T-cell (primary cell): ENCODE results near the gene ZNF487. TPM values are rescaled to one million over a fixed set of nuclear protein-coding genes. Genes with fewer than 3 reads are reported as not detected.

Experiments used
- ATAC-seq, 4 experiments: fragments of 200-7000 bp in 3 of 4; fragments of 150-1000 bp in 1 of 4; cut with Tn5 transposase; replicated peaks in 1 of 4; 1 replicate in 3 of 4; 2 replicates in 1 of 4; pipeline ENCODE4 v1.10.0; 2021; ENCODE audit warnings: moderate library complexity in 3 of 4, mild to moderate bottlenecking in 2 of 4, moderate number of reproducible peaks in 1 of 4
- CTCF ChIA-PET, 2 donors: fragments of 300-600 bp; sonication (Branson Sonifier 250); formaldehyde crosslinking; loops; one replicate each; lab custom pipeline; 2022; ENCODE audit warnings: antibody characterized with exemption in 2 of 2; lab: Charles Lee
- POLR2A ChIA-PET, 2 donors: fragments of 300-600 bp; sonication (Branson Sonifier 250); formaldehyde crosslinking; loops; one replicate each; lab custom pipeline; 2022; ENCODE audit warnings: antibody characterized with exemption in 2 of 2; lab: Charles Lee
- DNase-seq, 35 experiments: peaks; one replicate each; pipeline versions ENCODE4 v3.0.0 to v3.0.0-alpha.2; 2013 to 2023
- H3K27ac ChIP-seq: one replicate; pipeline ENCODE4 v1.5.1; 2013; ENCODE audit warnings: low read length
- H3K27me3 ChIP-seq, 2 experiments: replicated peaks in 1 of 2; 1 replicate in 1 of 2; 2 replicates in 1 of 2; pipeline versions ENCODE4 v1.6.1 to v1.7.0; 2013; ENCODE audit warnings: low read length in 1 of 2, mixed read lengths in 1 of 2; ENCODE audit not compliant: control insufficient read depth in 2 of 2, insufficient read depth in 2 of 2; ENCODE audit errors: extremely low read depth in 1 of 2
- H3K36me3 ChIP-seq, 2 donors: 1 replicate in 1 of 2; 2 replicates in 1 of 2; pipeline versions ENCODE4 v1.6.1 to v1.7.0; 2013; ENCODE audit warnings: low read length in 1 of 2; ENCODE audit not compliant: control insufficient read depth in 2 of 2, insufficient read depth in 1 of 2; ENCODE audit errors: extremely low read depth in 1 of 2
- H3K4me1 ChIP-seq, 2 experiments: 1 replicate in 1 of 2; 2 replicates in 1 of 2; pipeline versions ENCODE4 v1.6.1 to v1.7.0; 2013; ENCODE audit warnings: low read length in 2 of 2, mixed read lengths in 1 of 2; ENCODE audit not compliant: insufficient read depth in 2 of 2, control insufficient read depth in 1 of 2; ENCODE audit errors: extremely low read depth in 1 of 2
- H3K4me3 ChIP-seq, 2 donors: 1 replicate in 1 of 2; 2 replicates in 1 of 2; pipeline versions ENCODE4 v1.5.1 to v1.7.0; 2013; ENCODE audit warnings: mild to moderate bottlenecking in 2 of 2, low read length in 1 of 2, moderate library complexity in 1 of 2; ENCODE audit not compliant: control insufficient read depth in 1 of 2; ENCODE audit errors: extremely low read depth in 1 of 2
- H3K9me3 ChIP-seq: 2 replicates; pipeline ENCODE4 v1.7.0; 2013
- H3K27ac Mint-ChIP-seq, 2 donors: one replicate each; pipeline ENCODE4 v1.8.0; 2020 to 2021; ENCODE audit warnings: mild to moderate bottlenecking in 2 of 2, mixed read lengths in 2 of 2
- H3K27me3 Mint-ChIP-seq, 2 donors: one replicate each; pipeline ENCODE4 v1.8.0; 2021 to 2022; ENCODE audit warnings: mixed read lengths in 2 of 2
- H3K36me3 Mint-ChIP-seq: one replicate; pipeline ENCODE4 v1.8.0; 2021; ENCODE audit warnings: mixed read lengths
- H3K4me1 Mint-ChIP-seq, 3 donors: one replicate each; pipeline ENCODE4 v1.8.0; 2020 to 2022; ENCODE audit warnings: mixed read lengths in 3 of 3, mild to moderate bottlenecking in 1 of 3
- H3K4me3 Mint-ChIP-seq, 3 donors: one replicate each; pipeline ENCODE4 v1.8.0; 2020 to 2022; ENCODE audit warnings: mild to moderate bottlenecking in 3 of 3, mixed read lengths in 3 of 3, moderate library complexity in 3 of 3
- H3K9me3 Mint-ChIP-seq, 3 donors: one replicate each; pipeline ENCODE4 v1.8.0; 2020 to 2022; ENCODE audit warnings: mixed read lengths in 3 of 3
- WGBS: methylation state at CpG from one replicate; pipeline ENCODE4 v1.1.5; 2013; ENCODE audit warnings: missing lambda C conversion rate; ENCODE audit not compliant: insufficient coverage; 5-methylcytosine and 5-hydroxymethylcytosine counted together
- total RNA-seq, 35 experiments: library from RNA in 6 of 35; stranded (reverse) in 6 of 35; fragments of 120-200 nt in 1 of 35; gene quantifications; one replicate each; pipeline versions ENCODE4 v1.2.1 to v1.2.4 and lab custom pipeline; 2013 to 2026

The ZNF487 gene
- total RNA-seq, 5 donors from 2014 or later (not counting 1 experiment from before 2014, with no cell fraction given) = 3.2 to 8.5 (median 5.2) TPM

DNA sequence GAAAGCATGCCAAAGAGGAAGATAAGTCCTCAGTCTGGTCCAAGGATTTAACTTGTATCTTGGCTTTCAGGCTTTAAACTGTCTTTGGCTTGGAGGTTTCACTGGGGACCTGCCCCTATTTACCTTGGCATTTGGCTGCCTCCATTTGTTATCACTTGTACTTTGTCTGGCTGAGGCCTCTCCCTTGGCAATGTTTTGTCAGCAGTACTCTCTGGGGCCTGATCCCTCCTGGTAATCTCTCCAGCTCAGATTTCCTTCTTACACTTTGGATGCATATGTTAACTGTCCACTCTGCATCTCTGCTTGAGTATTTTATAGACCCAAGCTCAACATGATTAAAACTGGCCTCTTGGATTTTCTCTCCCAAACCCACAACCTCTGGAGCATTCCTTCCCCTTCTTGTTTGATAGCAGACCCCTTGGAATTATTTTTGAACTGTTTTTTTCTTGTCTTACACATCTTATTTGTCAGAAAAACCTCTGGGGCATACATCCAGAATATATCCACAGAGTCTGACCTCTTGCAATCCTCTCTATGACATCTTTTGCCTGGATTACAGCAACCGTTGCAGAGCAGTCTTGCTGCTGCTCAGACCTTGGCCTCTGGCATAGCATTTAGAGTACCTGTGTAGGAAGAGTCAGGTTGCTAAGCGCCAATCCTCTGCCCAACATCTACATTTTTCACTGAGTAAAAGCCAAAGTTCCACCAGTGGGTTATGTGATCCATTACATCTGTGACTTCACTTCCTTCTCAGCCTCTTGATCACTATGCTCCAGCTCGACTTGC is 35.2 kb downstream of the ZNF487 start:
- no peaks in the 10 kb centered on the region for H3K4me1 ChIP-seq
- ChIA-PET CTCF (interaction anchor here in 1 of 2 donors (0.6 kb wide), 1 partner anchor 18 kb away, joined by 5 read pairs; no protein-coding TSS in a partner anchor), POLR2A (no interaction called here)
- no peak for ATAC-seq
- peaks cover 0 to 4% (median 0%) of the 10 kb centered on the region in 3 donors for H3K9me3 Mint-ChIP-seq
- no peaks in the 10 kb centered on the region for H3K4me1 Mint-ChIP-seq
- H3K36me3 Mint-ChIP-seq = peaks cover 8% of the 10 kb centered on the region
- no peak overlapping the region for H3K27ac ChIP-seq
- no peaks in the 10 kb centered on the region for H3K9me3 ChIP-seq
- no peaks in the 10 kb centered on the region for H3K36me3 ChIP-seq
- no peaks in the 10 kb centered on the region for H3K27me3 Mint-ChIP-seq
- WGBS = 80% methylated on average over 1 of the region's 3 CpGs
- no peak overlapping the region for H3K27ac Mint-ChIP-seq
- H3K27me3 ChIP-seq = no peaks in the 10 kb centered on the region
- H3K4me3 ChIP-seq = no peak overlapping the region
- no peak for DNase-seq
- H3K4me3 Mint-ChIP-seq = no peak overlapping the region

DNA sequence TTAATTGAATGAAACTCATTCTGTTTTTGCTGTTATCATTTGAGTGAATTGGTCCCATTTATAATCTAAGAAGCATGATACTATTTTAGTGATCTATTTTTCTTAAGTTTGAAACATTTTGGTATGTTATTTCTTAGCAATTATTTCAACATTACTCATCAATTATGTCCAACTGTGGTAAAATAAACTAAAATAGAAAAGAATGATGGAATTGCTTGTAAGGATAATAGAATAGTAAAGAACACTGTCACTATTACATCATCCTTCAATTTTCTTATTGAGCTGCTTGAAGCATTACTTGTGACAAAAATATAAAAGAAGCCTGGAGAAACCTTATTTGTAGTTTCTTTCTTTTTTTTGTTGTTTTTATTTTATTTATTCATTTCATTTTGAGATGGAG is 42.4 kb downstream of the ZNF487 start:
- no peaks in the 10 kb centered on the region for H3K36me3 ChIP-seq
- POLR2A ChIA-PET = no interaction called here
- H3K9me3 Mint-ChIP-seq = peaks cover 7 to 13% (median 13%) of the 10 kb centered on the region in 3 donors

DNA sequence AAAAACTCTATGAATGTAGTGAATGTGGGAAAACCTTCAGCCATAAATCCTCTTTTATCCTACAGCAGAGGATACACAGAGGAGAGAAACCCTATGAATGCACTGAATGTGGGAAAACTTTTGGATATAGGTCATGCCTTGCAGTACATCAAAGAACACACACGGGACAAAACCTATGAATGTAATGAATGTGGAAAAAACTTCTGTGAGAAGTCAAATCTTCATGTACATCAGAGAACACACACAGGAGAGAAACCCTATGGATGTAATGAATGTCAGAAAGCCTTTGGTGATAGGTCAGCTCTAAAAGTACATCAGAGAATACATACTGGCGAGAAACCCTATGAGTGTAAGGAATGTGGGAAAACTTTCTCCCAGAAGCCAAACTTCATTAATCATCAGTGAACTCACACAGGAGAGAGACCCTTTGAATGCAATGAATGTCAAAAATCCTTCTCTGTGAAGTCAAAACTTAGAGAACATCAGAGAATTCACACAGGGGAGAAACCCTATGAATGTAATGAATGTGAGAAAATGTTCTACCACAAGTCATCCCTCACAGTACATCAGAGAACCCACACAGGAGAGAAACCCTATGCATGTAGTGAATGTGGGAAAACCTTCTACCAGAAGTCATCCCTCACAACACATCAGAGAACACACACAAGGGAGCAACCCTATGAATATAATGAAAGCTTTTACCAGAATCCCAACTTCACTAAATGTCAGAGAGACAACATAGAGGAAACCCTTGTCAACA is 45.6 kb downstream of the ZNF487 start:
- Histone ChIP-seq H3K4me3 (no peak overlapping the region), H3K27ac (no peak overlapping the region), H3K27me3 (no peaks in the 10 kb centered on the region), H3K4me1 (no peaks in the 10 kb centered on the region), H3K36me3 (no peaks in the 10 kb centered on the region), H3K9me3 (peaks cover 12% of the 10 kb centered on the region)
- Mint-ChIP-seq H3K27ac (no peak overlapping the region), H3K4me1 (no peaks in the 10 kb centered on the region), H3K4me3 (no peak overlapping the region), H3K36me3 (peaks cover 38% of the 10 kb centered on the region), H3K27me3 (no peaks in the 10 kb centered on the region), H3K9me3 (peaks cover 10 to 26% (median 25%) of the 10 kb centered on the region in 3 donors)
- ATAC-seq (no peak), DNase-seq (no peak)
- WGBS = no CpG with 5 or more reads among the region's 2 CpGs
- ChIA-PET POLR2A (no interaction called here), CTCF (no interaction called here)

More for the DNA sequence above, 42.4 kb downstream of the ZNF487 start:
- ATAC-seq (no peak), DNase-seq (no peak)
- CTCF ChIA-PET = interaction anchor here in 1 of 2 donors (0.6 kb wide), 1 partner anchor 8 kb away, joined by 3 read pairs; no protein-coding TSS in a partner anchor
- no peak overlapping the region for H3K4me3 ChIP-seq
- H3K27ac Mint-ChIP-seq = no peak overlapping the region
- H3K4me3 Mint-ChIP-seq = no peak overlapping the region
- peaks cover 40% of the 10 kb centered on the region for H3K36me3 Mint-ChIP-seq
- no peaks in the 10 kb centered on the region for H3K4me1 ChIP-seq
- no peaks in the 10 kb centered on the region for H3K27me3 Mint-ChIP-seq
- peaks cover 12% of the 10 kb centered on the region for H3K9me3 ChIP-seq
- no peak overlapping the region for H3K27ac ChIP-seq
- no peaks in the 10 kb centered on the region for H3K4me1 Mint-ChIP-seq
- no peaks in the 10 kb centered on the region for H3K27me3 ChIP-seq

DNA sequence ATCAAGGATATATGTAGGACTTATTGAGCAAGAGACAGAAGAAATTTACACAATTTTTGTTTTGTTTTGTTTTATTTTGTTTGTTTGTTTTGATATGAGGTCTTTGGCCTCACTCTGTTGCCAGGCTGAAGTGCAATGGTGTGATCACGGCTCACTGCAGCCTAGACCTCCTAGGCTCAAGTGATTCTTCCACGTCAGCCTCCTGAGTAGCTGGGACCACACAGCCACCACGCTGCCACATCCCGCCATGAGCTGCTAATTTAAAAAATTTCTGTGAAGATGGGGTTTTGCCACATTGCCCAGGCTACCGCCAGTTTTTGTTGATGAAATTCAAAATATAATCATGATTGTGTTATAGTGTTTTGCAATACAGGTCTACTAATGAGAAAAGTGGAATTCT is 54.9 kb downstream of the ZNF487 start:
- DNase-seq (peak in 1 of 35 experiments; percentile 1), ATAC-seq (no peak)
- H3K4me1 Mint-ChIP-seq = no peaks in the 10 kb centered on the region
- H3K36me3 ChIP-seq = no peaks in the 10 kb centered on the region
- H3K9me3 ChIP-seq = no peaks in the 10 kb centered on the region
- H3K4me1 ChIP-seq = no peaks in the 10 kb centered on the region
- H3K27me3 Mint-ChIP-seq = no peaks in the 10 kb centered on the region
- H3K36me3 Mint-ChIP-seq = no peaks in the 10 kb centered on the region
- H3K27ac Mint-ChIP-seq = no peak overlapping the region
- H3K27me3 ChIP-seq = no peaks in the 10 kb centered on the region
- no peak overlapping the region for H3K4me3 ChIP-seq
- peaks cover 0 to 3% (median 3%) of the 10 kb centered on the region in 3 donors for H3K9me3 Mint-ChIP-seq
- H3K4me3 Mint-ChIP-seq = no peak overlapping the region
- CTCF ChIA-PET = no interaction called here
- no peak overlapping the region for H3K27ac ChIP-seq
- 93% methylated on average over 2 of the region's 5 CpGs for WGBS
- POLR2A ChIA-PET = no interaction called here

DNA sequence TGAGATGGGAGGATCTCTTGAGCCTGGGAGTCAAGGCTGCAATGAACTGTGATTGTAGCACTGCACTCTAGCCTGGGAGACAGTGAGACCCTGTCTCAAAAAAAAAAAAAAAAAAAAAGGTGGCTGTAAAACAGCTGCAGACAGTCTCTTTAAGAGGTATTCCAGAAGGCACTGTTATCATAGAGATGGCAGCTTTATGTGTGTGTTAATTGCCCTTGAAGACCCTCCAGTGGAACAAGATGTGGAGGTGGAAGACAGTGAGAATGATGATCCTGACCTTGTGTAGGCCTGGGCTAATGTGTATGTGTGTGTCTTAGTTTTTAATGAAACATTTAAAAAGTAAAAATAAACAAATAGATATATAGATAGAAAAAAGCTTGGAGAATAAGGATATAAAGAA is 66.0 kb downstream of the ZNF487 start:
- no peaks in the 10 kb centered on the region for H3K4me1 ChIP-seq
- no peaks in the 10 kb centered on the region for H3K36me3 ChIP-seq
- no peak overlapping the region for H3K4me3 ChIP-seq
- Mint-ChIP-seq H3K4me3 (no peak overlapping the region), H3K9me3 (no peaks in the 10 kb centered on the region), H3K27me3 (no peaks in the 10 kb centered on the region), H3K4me1 (no peaks in the 10 kb centered on the region), H3K27ac (no peak overlapping the region), H3K36me3 (peaks cover 3% of the 10 kb centered on the region)
- ChIA-PET POLR2A (no interaction called here), CTCF (no interaction called here)
- H3K27me3 ChIP-seq = no peaks in the 10 kb centered on the region
- no peak overlapping the region for H3K27ac ChIP-seq
- no peaks in the 10 kb centered on the region for H3K9me3 ChIP-seq
- DNase-seq (no peak), ATAC-seq (no peak)

DNA sequence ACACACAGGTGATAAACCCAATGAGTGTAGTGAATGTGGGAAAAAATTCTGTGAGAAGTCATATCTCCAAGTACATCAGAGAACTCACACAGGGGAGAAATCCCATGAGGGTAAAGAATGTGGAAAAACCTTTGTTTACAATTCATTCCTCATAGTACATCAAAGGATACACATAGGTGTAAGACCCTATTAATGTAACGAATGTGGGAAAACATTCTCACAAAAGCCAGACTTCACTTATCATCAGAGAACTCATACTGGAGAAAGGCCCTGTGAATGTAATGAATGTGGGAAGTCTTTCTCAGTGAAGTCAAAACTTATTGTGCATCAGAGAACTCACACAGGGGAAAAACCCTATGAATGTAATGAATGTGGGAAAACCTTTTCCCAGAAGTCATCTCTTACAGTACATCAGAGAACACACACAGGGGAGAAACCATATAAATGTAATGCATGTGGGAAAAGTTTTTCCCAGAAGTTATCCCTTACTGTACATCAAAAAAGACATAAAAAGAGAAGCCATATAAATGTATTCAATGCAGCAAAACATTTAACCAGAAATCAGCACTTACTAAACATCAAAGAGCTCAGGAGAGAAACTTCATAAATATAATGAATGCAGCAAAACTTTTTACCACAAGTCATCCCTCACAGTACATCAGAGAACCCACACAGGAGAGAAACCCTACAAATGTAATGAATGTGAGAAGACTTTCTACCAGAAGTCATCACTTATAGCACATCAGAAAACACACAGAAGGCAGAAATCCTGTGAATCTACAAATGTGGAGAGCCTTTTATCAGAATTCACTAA is 87.7 kb downstream of the ZNF487 start:
- DNase-seq (no peak), ATAC-seq (no peak)
- no peak overlapping the region for H3K27ac Mint-ChIP-seq
- ChIA-PET CTCF (no interaction called here), POLR2A (no interaction called here)
- Histone ChIP-seq H3K36me3 (no peaks in the 10 kb centered on the region), H3K9me3 (peaks cover 13% of the 10 kb centered on the region), H3K4me1 (no peaks in the 10 kb centered on the region), H3K4me3 (no peak overlapping the region), H3K27me3 (no peaks in the 10 kb centered on the region), H3K27ac (no peak overlapping the region)
- peaks cover 34 to 75% (median 66%) of the 10 kb centered on the region in 3 donors for H3K9me3 Mint-ChIP-seq
- H3K4me1 Mint-ChIP-seq = no peaks in the 10 kb centered on the region
- WGBS = no CpG with 5 or more reads among the region's 1 CpG
- H3K36me3 Mint-ChIP-seq = peaks cover 31% of the 10 kb centered on the region
- no peak overlapping the region for H3K4me3 Mint-ChIP-seq
- peaks cover 3 to 9% of the 10 kb centered on the region in 2 donors for H3K27me3 Mint-ChIP-seq
